Stimulated activated CD4-positive, alpha-beta T cell treated with anti-CD3 and anti-CD28 coated beads, Interleukin-4, amount 100 ng/mL, for 1 hour (primary cell): ENCODE measurements around the gene SAFB.

Source experiments
- DNase-seq: peaks from one replicate; pipeline ENCODE4 v3.0.0-alpha.2; 2020

Gene SAFB

GRCh38 chr19:5671600-5671999, 48.7 kb downstream of the SAFB start:
- DNase-seq: no peak

GRCh38 chr19:5672708-5673459, 50.0 kb downstream of the SAFB start:
- no peak for DNase-seq

- no peak for DNase-seq
Observed at GRCh38 chr19:5673752-5674151, 50.9 kb downstream of the SAFB start.

- DNase-seq: no peak
Observed at GRCh38 chr19:5674714-5675113, 51.8 kb downstream of the SAFB start.

GRCh38 chr19:5676105-5676771, 53.4 kb downstream of the SAFB start:
- DNase-seq: no peak

- no peak for DNase-seq
Observed at GRCh38 chr19:5676772-5677105, 53.9 kb downstream of the SAFB start.

GRCh38 chr19:5677136-5677535, 54.3 kb downstream of the SAFB start:
- DNase-seq: no peak

- DNase-seq: no peak
Observed at GRCh38 chr19:5677580-5677979, 54.7 kb downstream of the SAFB start.

- no peak for DNase-seq
Observed at GRCh38 chr19:5678071-5678718, 55.3 kb downstream of the SAFB start.

- no peak for DNase-seq
Observed at GRCh38 chr19:5679289-5680083, 56.6 kb downstream of the SAFB start.

- no peak for DNase-seq
Observed at GRCh38 chr19:5680084-5680436, 57.2 kb downstream of the SAFB start.

GRCh38 chr19:5680437-5681368, 57.8 kb downstream of the SAFB start, which contains the start of the genes HSD11B1L and MICOS13:
TSS of gene HSD11B1L (plus strand) at chr19:5681027. CDS start at chr19:5684833, 3,806 bp downstream.
TSS of gene MICOS13 (minus strand) at chr19:5680516. CDS start at chr19:5680486, 30 bp downstream.
- peak; percentile 98 for DNase-seq

- DNase-seq: no peak
Observed at GRCh38 chr19:5681391-5682106, 58.7 kb downstream of the SAFB start.

GRCh38 chr19:5682107-5682482, 59.2 kb downstream of the SAFB start:
- no peak for DNase-seq

GRCh38 chr19:5683177-5683886, 60.4 kb downstream of the SAFB start:
- no peak for DNase-seq

- no peak for DNase-seq
Observed at GRCh38 chr19:5684694-5685430, 62.0 kb downstream of the SAFB start.

- DNase-seq: no peak
Observed at GRCh38 chr19:5686326-5686646, 63.4 kb downstream of the SAFB start.

GRCh38 chr19:5686647-5687359, 63.9 kb downstream of the SAFB start:
- DNase-seq: peak; percentile 99
